IMR-90 (cell line): ENCODE data around the gene CAPZA2. TPM values are rescaled to one million over a fixed set of nuclear protein-coding genes. Genes with fewer than 3 reads are reported as not detected.

Experiments
- ATAC-seq: fragments of 200-7000 bp; cut with Tn5 transposase; 2 replicates; pipeline ENCODE4 v1.9.1; 2020; ENCODE audit warnings: low read depth, mild to moderate bottlenecking, moderate library complexity
- BruUV-seq: library from RNA; stranded (reverse); fragments of 400-500 nt; replicated peaks from 2 replicates; lab custom pipeline; 2021; lab: Mats Ljungman, UMichigan
- CTCF ChIA-PET: fragments of 300-600 bp; formaldehyde crosslinking; extraction: SDS; loops from one replicate; lab custom pipeline; 2021; ENCODE audit warnings: antibody characterized with exemption; lab: Yijun Ruan, JAX
- POLR2A ChIA-PET: fragments of 300-600 bp; sonication (Branson Sonifier 250); formaldehyde crosslinking; loops from one replicate; lab custom pipeline; 2022; ENCODE audit warnings: antibody characterized with exemption; ENCODE audit not compliant: unreplicated experiment; lab: Charles Lee
- DNase-seq: peaks from one replicate; pipeline ENCODE4 v3.0.0; 2013
- H2AFZ ChIP-seq: replicated peaks from 2 replicates; pipeline ENCODE3; 2013; ENCODE audit warnings: low read length, mild to moderate bottlenecking; ENCODE audit not compliant: poor library complexity
- H2AK5ac ChIP-seq: 2 replicates; pipeline ENCODE4 v1.6.1; 2013; ENCODE audit warnings: low read depth, low read length, inconsistent platforms
- H2AK9ac ChIP-seq: replicated peaks from 2 replicates; pipeline ENCODE3; 2013; ENCODE audit warnings: mild to moderate bottlenecking, low read depth, low read length, moderate library complexity; ENCODE audit not compliant: poor library complexity
- H2BK120ac ChIP-seq: 2 replicates; pipeline ENCODE4 v1.6.1; 2013; ENCODE audit warnings: low read depth, low read length, inconsistent platforms
- H2BK15ac ChIP-seq: 3 replicates; pipeline ENCODE4 v1.6.1; 2013; ENCODE audit warnings: low read depth, low read length, inconsistent platforms
- H2BK20ac ChIP-seq: 2 replicates; pipeline ENCODE4 v1.6.1; 2013; ENCODE audit warnings: low read depth, mild to moderate bottlenecking, inconsistent platforms, low read length, moderate library complexity
- H2BK5ac ChIP-seq: 2 replicates; pipeline ENCODE4 v1.6.1; 2013; ENCODE audit warnings: mild to moderate bottlenecking, low read depth, low read length, inconsistent platforms; ENCODE audit not compliant: poor library complexity, severe bottlenecking
- H3K14ac ChIP-seq: replicated peaks from 2 replicates; pipeline ENCODE4 v1.6.1; 2013; ENCODE audit warnings: low read depth, low read length, inconsistent platforms
- H3K18ac ChIP-seq: 2 replicates; pipeline ENCODE4 v1.6.1; 2013; ENCODE audit warnings: low read depth, low read length, control low read depth
- H3K23ac ChIP-seq: 2 replicates; pipeline ENCODE4 v1.6.1; 2013; ENCODE audit warnings: low read depth, low read length, inconsistent platforms
- H3K27ac ChIP-seq: 2 replicates; pipeline ENCODE4 v1.5.1; 2013; ENCODE audit warnings: mild to moderate bottlenecking, control low read depth, low read length; ENCODE audit not compliant: insufficient read depth
- H3K27me3 ChIP-seq: 2 replicates; pipeline ENCODE4 v1.6.1; 2013; ENCODE audit warnings: low read length; ENCODE audit not compliant: control insufficient read depth, insufficient read depth
- H3K36me3 ChIP-seq: 2 replicates; pipeline ENCODE4 v1.6.1; 2013; ENCODE audit warnings: low read length, mixed read lengths; ENCODE audit not compliant: control insufficient read depth, insufficient read depth
- H3K4ac ChIP-seq: 2 replicates; pipeline ENCODE4 v1.6.1; 2013; ENCODE audit warnings: low read depth, low read length, inconsistent platforms
- H3K4me1 ChIP-seq: 2 replicates; pipeline ENCODE4 v1.6.1; 2013; ENCODE audit warnings: low read length, mixed read lengths; ENCODE audit not compliant: control insufficient read depth, insufficient read depth
- H3K4me2 ChIP-seq: 2 replicates; pipeline ENCODE4 v1.6.1; 2013; ENCODE audit warnings: low read depth, mild to moderate bottlenecking, control low read depth, low read length, moderate library complexity
- H3K4me3 ChIP-seq: 2 replicates; pipeline ENCODE4 v1.5.1; 2013; ENCODE audit warnings: low read depth, mild to moderate bottlenecking, control low read depth, low read length, moderate library complexity; ENCODE audit not compliant: insufficient read depth
- H3K56ac ChIP-seq: 2 replicates; pipeline ENCODE4 v1.6.1; 2013; ENCODE audit warnings: low read length, inconsistent platforms; ENCODE audit not compliant: insufficient read depth; ENCODE audit errors: extremely low read depth
- H3K79me1 ChIP-seq, 2 experiments: 2 replicates each; pipeline ENCODE4 v1.6.1; 2013; ENCODE audit warnings: low read length in 2 of 2, inconsistent platforms in 1 of 2, low read depth in 1 of 2
- H3K9ac ChIP-seq: 2 replicates; pipeline ENCODE4 v1.6.1; 2013; ENCODE audit warnings: low read depth, low read length, control low read depth
- H3K9me1 ChIP-seq: 2 replicates; pipeline ENCODE4 v1.6.1; 2013; ENCODE audit warnings: low read length, inconsistent platforms; ENCODE audit not compliant: insufficient read depth
- H3K9me3 ChIP-seq: 2 replicates; pipeline ENCODE4 v1.6.1; 2013; ENCODE audit warnings: low read length; ENCODE audit not compliant: control insufficient read depth, insufficient read depth
- H4K20me1 ChIP-seq: 2 replicates; pipeline ENCODE4 v1.6.1; 2013; ENCODE audit warnings: low read length, inconsistent platforms; ENCODE audit not compliant: insufficient read depth
- H4K5ac ChIP-seq: 2 replicates; pipeline ENCODE4 v1.6.1; 2013; ENCODE audit warnings: mild to moderate bottlenecking, low read depth, low read length, control low read depth
- H4K8ac ChIP-seq, 2 experiments: 2 replicates each; pipeline ENCODE4 v1.6.1; 2013; ENCODE audit warnings: low read depth in 2 of 2, low read length in 2 of 2, control low read depth in 1 of 2, inconsistent platforms in 1 of 2
- H4K91ac ChIP-seq: 2 replicates; pipeline ENCODE4 v1.6.1; 2013; ENCODE audit warnings: low read depth, low read length, inconsistent platforms; ENCODE audit not compliant: insufficient read depth
- BHLHE40 ChIP-seq: fragments of 150-350 bp; IDR thresholded peaks from 2 replicates; pipeline ENCODE4 v1.6.1; 2016; ENCODE audit warnings: mild to moderate bottlenecking, low read depth, low read length
- CEBPB ChIP-seq: IDR thresholded peaks from 2 replicates; pipeline ENCODE4 v1.6.1; 2012; ENCODE audit warnings: low read depth, low read length, improper control_type of control experiment
- CHD1 ChIP-seq: IDR thresholded peaks from 2 replicates; pipeline ENCODE4 v1.6.1; 2012; ENCODE audit warnings: low read depth, low read length, improper control_type of control experiment
- MAFK ChIP-seq: IDR thresholded peaks from 2 replicates; pipeline ENCODE4 v1.6.1; 2012; ENCODE audit warnings: low read depth, low read length, improper control_type of control experiment
- MXI1 ChIP-seq: IDR thresholded peaks from 2 replicates; pipeline ENCODE4 v1.6.1; 2012; ENCODE audit warnings: low read depth, mild to moderate bottlenecking, low read length, moderate library complexity, borderline replicate concordance
- NFE2L2 ChIP-seq: fragments of 150-350 bp; IDR thresholded peaks from 2 replicates; pipeline ENCODE4 v1.6.1; 2016; ENCODE audit warnings: low read depth, mild to moderate bottlenecking, low read length
- RAD21 ChIP-seq: IDR thresholded peaks from 2 replicates; pipeline ENCODE4 v1.6.1; 2012; ENCODE audit warnings: low read length, improper control_type of control experiment
- SMC3 ChIP-seq: fragments of 150-350 bp; IDR thresholded peaks from 2 replicates; pipeline ENCODE4 v1.6.1; 2016; ENCODE audit warnings: low read depth, mild to moderate bottlenecking, antibody characterized with exemption, low read length, moderate library complexity
- USF2 ChIP-seq: fragments of 150-350 bp; IDR thresholded peaks from 2 replicates; pipeline ENCODE4 v1.6.1; 2017; ENCODE audit warnings: mild to moderate bottlenecking, antibody characterized with exemption, low read length, low read depth
- dilution Hi-C: fragments of 300-500 bp; cut with HindIII; formaldehyde crosslinking; loops from one replicate; pipeline ENCODE4 v1.14.3; 2018; ENCODE audit warnings: low sequenced_read_pairs; ENCODE audit not compliant: unreplicated experiment
- in situ Hi-C: fragments of 300-500 bp; cut with MboI; formaldehyde crosslinking; loops from 3 replicates; pipeline ENCODE4 v1.14.3; 2019; ENCODE audit warnings: low sequenced_read_pairs, inconsistent platforms, mixed read lengths
- intact Hi-C: fragments of 100-400 bp; cut with micrococcal nuclease; formaldehyde crosslinking; loops from 2 replicates; pipeline ENCODE4 v1.10.0; 2022
- polyA plus RNA-seq, 3 experiments: library from polyadenylated mRNA; depleted of rRNA; stranded (reverse); fragments of >200 nt; gene quantifications; 2 replicates each; pipeline ENCODE4 v1.2.3, GENCODE V29; 2012; ENCODE audit warnings: low replicate concordance in 1 of 3
- total RNA-seq: library from RNA; depleted of rRNA; stranded (reverse); fragments of >200 nt; gene quantifications from 2 replicates; pipeline ENCODE4 v1.2.3, GENCODE V29; 2012

Gene CAPZA2
- total and polyA plus RNA-seq, 2 of the 4 experiments (the other 2 are of a cell fraction): 66.6 to 133 TPM

DNA sequence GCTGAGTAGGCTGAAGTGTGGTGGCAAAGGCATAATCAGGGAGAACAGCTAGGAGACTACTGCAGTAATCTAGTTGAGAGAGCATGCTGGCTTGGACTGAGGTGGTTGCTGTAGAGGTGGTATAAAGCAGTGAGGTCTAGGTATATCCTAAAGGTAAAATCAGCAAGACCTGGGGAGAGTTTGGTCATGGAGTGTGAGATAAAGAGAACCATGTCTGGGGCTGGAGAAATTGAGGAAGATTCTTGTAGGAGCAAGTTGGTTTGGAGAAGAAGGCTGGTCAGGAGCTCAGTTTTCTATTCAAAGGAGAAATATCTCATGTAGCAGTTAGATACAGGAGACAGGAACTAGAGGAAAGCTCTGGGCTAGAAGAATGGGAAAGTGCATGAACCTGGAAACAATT is 58.0 kb downstream of the CAPZA2 start:
- Histone ChIP-seq H3K4me1 (no peaks in the 10 kb centered on the region), H3K9me3 (no peaks in the 10 kb centered on the region), H3K27ac (no peak overlapping the region), H2AK9ac (no peak overlapping the region), H4K8ac (no peak overlapping the region), H2BK20ac (no peak overlapping the region), H2AK5ac (no peak overlapping the region), H3K9me1 (no peaks in the 10 kb centered on the region; the same call in 1 of the 2 replicates), H2BK120ac (no peak overlapping the region), H4K5ac (no peak overlapping the region), H2AFZ (no peak overlapping the region), H3K14ac (no peak overlapping the region), H4K20me1 (no peaks in the 10 kb centered on the region), H3K4ac (no peak overlapping the region), H3K4me3 (no peak overlapping the region), H2BK15ac (no peak overlapping the region), H3K18ac (no peak overlapping the region), H2BK5ac (no peak overlapping the region), H3K27me3 (no peaks in the 10 kb centered on the region), H3K23ac (no peak overlapping the region), H3K4me2 (no peak overlapping the region), H3K56ac (no peak overlapping the region), H3K79me1 (peaks cover 6 to 10% of the 10 kb centered on the region in 2 experiments; a peak in 2 of 4 replicates), H3K9ac (no peak overlapping the region), H4K91ac (no peak overlapping the region), H3K36me3 (peaks cover 11% of the 10 kb centered on the region)
- ChIA-PET POLR2A (no interaction called here), CTCF (no interaction called here)
- in situ Hi-C loops (no loop called here), dilution Hi-C loops (no loop called here), intact Hi-C loops (no loop called here)
- no peak for TF ChIP-seq MAFK
- TF ChIP-seq USF2: no peak
- TF ChIP-seq MXI1: no peak
- TF ChIP-seq BHLHE40: no peak
- no peak for TF ChIP-seq SMC3
- no peak for TF ChIP-seq CEBPB
- no peak for TF ChIP-seq NFE2L2
- TF ChIP-seq RAD21: no peak
- TF ChIP-seq CHD1: no peak
- ATAC-seq (no peak), DNase-seq (no peak)
- no TSS peak for BruUV-seq
